T-helper 2 cell treated with Interferon-gamma antibody and Interleukin-4, amounts not matched to agents 5 μg/mL and 100 μg/mL, for 36 hours (primary cell): ENCODE measurements around the gene HACE1.
"Not testable (repeated sequence)": the region's sequence is repeated elsewhere in the genome, so short reads cannot be mapped to it uniquely, and the experiment has no call there.

ENCODE experiments used
- DNase-seq: peaks from one replicate; pipeline ENCODE4 v3.0.0; 2021; ENCODE audit warnings: low spot score
- H3K27ac Mint-ChIP-seq: one replicate; pipeline ENCODE4 v1.8.0; 2021; ENCODE audit warnings: mild to moderate bottlenecking, mixed read lengths
- H3K27me3 Mint-ChIP-seq: one replicate; pipeline ENCODE4 v1.8.0; 2021; ENCODE audit warnings: low read depth, mixed read lengths
- H3K36me3 Mint-ChIP-seq: one replicate; pipeline ENCODE4 v1.8.0; 2021; ENCODE audit warnings: low read depth, mixed read lengths
- H3K4me1 Mint-ChIP-seq: one replicate; pipeline ENCODE4 v1.8.0; 2021; ENCODE audit warnings: low read depth, mixed read lengths
- H3K4me3 Mint-ChIP-seq: one replicate; pipeline ENCODE4 v1.8.0; 2022; ENCODE audit warnings: mild to moderate bottlenecking, moderate library complexity, mixed read lengths
- H3K9me3 Mint-ChIP-seq: one replicate; pipeline ENCODE4 v1.8.0; 2021; ENCODE audit warnings: mixed read lengths

The HACE1 gene

DNA sequence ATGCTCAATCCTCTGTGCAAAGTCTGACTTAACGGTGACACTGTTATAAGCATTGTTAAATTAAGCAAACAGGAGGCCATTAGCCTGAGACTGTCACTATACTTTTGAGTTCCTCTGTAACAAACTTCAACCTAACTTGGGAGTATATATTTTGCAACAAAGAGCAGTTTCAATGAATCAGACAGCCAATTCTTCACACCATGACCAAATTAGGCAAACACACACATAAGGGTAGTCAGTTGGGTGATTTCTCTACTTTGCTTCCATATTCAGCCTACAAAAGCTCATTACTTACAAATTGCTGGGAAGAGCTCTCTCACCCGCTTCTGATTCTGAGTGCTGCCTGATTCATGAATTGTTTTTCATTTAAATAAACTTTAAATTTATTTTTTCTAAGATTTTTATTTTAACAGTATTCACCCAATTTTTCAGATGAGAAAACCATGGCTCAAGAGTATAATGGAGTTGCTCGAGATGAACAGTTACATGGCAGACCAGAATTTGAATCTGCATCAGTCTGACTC is 60.5 kb downstream of the HACE1 start:
- H3K9me3 Mint-ChIP-seq, result peaks cover 10% of the 10 kb centered on the region
- peaks cover 20% of the 10 kb centered on the region for H3K36me3 Mint-ChIP-seq
- H3K4me1 Mint-ChIP-seq, result no peaks in the 10 kb centered on the region
- DNase-seq, result no peak
- H3K27me3 Mint-ChIP-seq, result no peaks in the 10 kb centered on the region
- H3K4me3 Mint-ChIP-seq, result no peak overlapping the region
- H3K27ac Mint-ChIP-seq, result no peak overlapping the region

DNA sequence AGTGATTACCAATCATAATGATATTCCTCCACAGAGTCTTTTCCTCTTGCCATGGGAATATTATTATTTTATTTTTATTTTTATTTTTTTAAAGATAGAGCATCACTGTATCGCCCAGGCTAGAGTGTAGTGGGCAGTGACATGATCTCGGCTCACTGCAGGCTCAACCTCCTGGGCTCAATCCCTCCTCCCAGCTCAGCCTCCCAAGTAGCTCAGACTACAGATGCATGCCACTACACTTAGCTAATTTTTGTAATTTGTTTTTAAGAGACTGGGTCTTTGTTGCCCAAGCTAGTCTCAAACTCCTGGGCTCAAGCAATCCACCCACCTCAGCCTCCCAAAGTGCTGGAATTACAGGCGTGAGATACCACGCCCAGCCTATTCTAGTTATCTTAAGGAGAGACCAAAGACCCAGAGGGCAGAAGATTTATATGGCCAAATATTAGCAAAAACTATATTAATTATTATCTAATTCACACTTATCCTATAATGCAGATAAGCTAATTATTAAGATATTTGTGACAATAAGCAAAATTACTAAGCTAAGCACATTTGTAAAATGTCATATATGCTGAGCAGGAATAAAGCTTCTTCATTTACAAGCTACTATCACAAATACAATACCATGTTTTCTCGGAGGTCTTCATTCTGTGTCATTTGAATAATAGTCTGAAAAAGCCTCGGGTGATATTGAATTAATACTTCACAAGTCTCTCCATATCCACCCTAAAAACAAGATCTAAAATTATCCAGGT is 63.5 kb downstream of the HACE1 start:
- no peak for DNase-seq
- H3K27ac Mint-ChIP-seq, result no peak overlapping the region
- peaks cover 2% of the 10 kb centered on the region for H3K4me1 Mint-ChIP-seq
- no peak overlapping the region for H3K4me3 Mint-ChIP-seq
- H3K27me3 Mint-ChIP-seq, result no peaks in the 10 kb centered on the region
- H3K36me3 Mint-ChIP-seq, result peaks cover 16% of the 10 kb centered on the region
- H3K9me3 Mint-ChIP-seq, result no peaks in the 10 kb centered on the region

DNA sequence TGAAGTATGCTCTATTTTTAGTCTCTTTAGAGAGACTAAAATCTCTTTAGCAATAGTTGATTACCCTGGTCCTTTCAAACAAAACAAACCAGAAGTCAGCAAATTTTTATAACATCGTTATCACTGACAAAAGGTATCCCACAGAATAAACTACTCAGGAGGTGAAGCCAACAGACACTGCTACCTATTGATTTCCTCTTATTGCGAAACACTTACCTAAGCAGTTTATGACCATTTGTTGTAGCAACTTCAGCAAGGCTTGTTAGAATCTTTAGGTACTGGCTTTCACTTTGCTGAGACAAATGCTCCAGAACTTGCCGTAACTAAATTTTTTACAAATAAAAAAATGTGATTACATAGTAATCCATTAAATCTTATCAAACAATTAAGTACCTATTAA is 64.4 kb downstream of the HACE1 start:
- Mint-ChIP-seq H3K4me3 (no peak overlapping the region), H3K36me3 (peaks cover 9% of the 10 kb centered on the region), H3K27ac (no peak overlapping the region), H3K27me3 (no peaks in the 10 kb centered on the region), H3K4me1 (peaks cover 4% of the 10 kb centered on the region), H3K9me3 (no peaks in the 10 kb centered on the region)
- DNase-seq, result no peak

DNA sequence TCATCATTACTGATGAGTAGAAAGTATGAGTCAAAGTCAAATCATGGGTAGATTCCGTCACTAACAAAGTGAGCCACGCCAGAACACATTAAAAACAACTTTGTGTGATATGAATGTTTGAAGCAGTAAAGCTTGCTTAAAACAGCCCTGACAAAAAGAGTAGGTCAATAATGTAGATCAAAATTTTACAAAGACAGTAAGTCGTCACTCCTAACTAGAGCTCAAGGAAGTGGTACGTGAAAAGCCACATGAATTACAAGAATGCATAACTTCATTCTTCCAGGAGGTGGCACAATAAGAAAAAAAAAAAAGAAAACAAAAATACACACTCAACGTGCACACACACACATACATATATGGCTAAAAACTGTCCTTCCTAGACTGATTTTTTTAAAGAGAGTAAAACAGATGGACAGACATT is 69.9 kb downstream of the HACE1 start:
- peaks cover 34% of the 10 kb centered on the region for H3K4me1 Mint-ChIP-seq
- peaks cover 23% of the 10 kb centered on the region for H3K36me3 Mint-ChIP-seq
- H3K9me3 Mint-ChIP-seq, result no peaks in the 10 kb centered on the region
- peak overlapping the region; percentile 90 for H3K27ac Mint-ChIP-seq
- peak; percentile 15 for DNase-seq
- peak overlapping the region; percentile 79 for H3K4me3 Mint-ChIP-seq
- no peaks in the 10 kb centered on the region for H3K27me3 Mint-ChIP-seq

DNA sequence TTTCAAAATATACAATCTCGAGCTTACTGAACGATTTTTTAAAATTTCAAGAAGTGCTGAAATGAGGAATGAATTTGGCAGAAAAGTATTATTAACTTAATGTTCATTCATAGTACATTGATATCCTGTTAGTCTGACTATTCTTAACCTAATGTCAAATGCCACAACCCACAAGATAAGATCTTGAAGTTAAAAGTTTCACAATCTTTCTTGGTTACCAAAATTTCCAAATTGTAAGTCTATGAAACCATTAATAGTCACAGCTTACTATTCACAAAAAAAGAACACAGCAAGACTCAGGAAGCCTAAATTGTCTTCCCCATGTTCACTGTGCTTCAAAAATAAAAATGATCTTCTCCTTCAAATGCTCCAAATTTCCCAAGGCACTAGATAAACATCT is 71.3 kb downstream of the HACE1 start:
- DNase-seq, result no peak
- Mint-ChIP-seq H3K27ac (peak overlapping the region; percentile 69), H3K4me1 (peaks cover 41% of the 10 kb centered on the region), H3K4me3 (peak overlapping the region; percentile 57), H3K36me3 (peaks cover 25% of the 10 kb centered on the region), H3K27me3 (no peaks in the 10 kb centered on the region), H3K9me3 (no peaks in the 10 kb centered on the region)

DNA sequence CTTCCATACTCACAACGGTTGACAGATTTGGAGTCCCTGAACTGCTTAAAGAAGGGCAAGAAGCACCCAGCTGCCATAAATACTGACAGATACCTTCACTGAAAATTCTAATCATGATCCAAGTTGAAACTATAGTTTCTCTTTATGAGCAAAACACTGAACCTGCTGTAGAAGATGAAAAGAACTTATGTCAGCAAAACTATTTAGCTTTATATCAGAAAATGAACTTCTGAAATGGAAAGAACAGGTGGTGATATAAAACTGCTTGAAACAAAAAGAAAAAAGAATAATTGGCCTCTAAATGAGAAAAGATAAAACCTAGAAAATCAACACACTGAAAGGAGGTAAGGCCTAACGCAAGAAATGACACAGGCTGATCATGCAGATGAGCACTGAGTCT is 72.4 kb downstream of the HACE1 start:
- peak overlapping the region; percentile 56 for H3K27ac Mint-ChIP-seq
- no peak for DNase-seq
- H3K4me3 Mint-ChIP-seq, result peak overlapping the region; percentile 41
- H3K36me3 Mint-ChIP-seq, result peaks cover 29% of the 10 kb centered on the region
- no peaks in the 10 kb centered on the region for H3K27me3 Mint-ChIP-seq
- no peaks in the 10 kb centered on the region for H3K9me3 Mint-ChIP-seq
- peaks cover 43% of the 10 kb centered on the region for H3K4me1 Mint-ChIP-seq

DNA sequence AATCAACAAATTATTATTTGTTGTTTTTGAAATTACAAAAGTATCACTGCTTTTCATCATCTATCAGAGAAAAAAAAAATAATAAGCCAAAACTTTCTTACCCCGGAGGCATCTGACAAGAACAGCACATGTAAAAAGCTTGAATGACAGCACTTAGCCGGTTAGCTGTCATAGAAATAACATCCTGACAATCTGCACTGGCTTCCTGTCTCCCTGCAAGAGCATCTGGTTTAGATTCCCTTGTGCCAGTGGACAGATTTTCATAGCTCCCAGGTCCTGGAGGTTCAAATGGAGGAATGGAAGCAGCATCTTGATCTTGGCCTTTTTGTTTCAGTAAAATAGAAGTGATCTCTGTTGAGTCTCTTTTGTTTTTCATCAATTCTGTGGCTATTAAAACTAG is 74.8 kb downstream of the HACE1 start:
- H3K4me3 Mint-ChIP-seq, result no peak overlapping the region
- no peak for DNase-seq
- H3K27me3 Mint-ChIP-seq, result no peaks in the 10 kb centered on the region
- peaks cover 40% of the 10 kb centered on the region for H3K36me3 Mint-ChIP-seq
- peaks cover 38% of the 10 kb centered on the region for H3K4me1 Mint-ChIP-seq
- no peak overlapping the region for H3K27ac Mint-ChIP-seq
- H3K9me3 Mint-ChIP-seq, result no peaks in the 10 kb centered on the region

DNA sequence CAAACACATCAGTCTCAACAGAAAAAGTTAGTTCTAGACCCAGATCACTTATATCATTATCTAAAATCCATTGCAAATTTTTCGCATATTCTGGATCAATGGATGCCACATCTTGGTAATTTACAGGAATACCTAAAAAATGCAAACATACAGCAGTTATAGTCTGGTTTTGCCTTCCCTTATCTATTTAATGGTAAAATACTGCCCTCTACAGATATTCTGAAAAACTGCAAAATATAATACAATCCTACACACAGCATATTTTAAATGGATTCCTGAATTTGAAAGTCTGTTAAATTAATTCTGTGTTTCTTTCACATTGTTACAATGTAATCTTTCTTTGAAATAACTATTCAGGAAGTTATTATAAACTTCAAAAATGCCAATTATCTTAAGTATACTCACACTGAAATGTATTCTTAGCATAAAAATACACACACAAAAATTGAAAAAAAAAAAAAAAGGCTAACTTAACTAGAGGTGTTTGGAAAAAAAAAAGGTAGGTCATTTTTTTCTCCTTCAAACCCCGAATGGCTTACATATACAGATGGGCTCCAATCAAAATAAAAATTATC is 88.4 kb downstream of the HACE1 start:
- Mint-ChIP-seq H3K4me1 (peaks cover 9% of the 10 kb centered on the region), H3K36me3 (peaks cover 10% of the 10 kb centered on the region), H3K9me3 (no peaks in the 10 kb centered on the region), H3K27me3 (no peaks in the 10 kb centered on the region), H3K4me3 (no peak overlapping the region), H3K27ac (no peak overlapping the region)
- no peak for DNase-seq

DNA sequence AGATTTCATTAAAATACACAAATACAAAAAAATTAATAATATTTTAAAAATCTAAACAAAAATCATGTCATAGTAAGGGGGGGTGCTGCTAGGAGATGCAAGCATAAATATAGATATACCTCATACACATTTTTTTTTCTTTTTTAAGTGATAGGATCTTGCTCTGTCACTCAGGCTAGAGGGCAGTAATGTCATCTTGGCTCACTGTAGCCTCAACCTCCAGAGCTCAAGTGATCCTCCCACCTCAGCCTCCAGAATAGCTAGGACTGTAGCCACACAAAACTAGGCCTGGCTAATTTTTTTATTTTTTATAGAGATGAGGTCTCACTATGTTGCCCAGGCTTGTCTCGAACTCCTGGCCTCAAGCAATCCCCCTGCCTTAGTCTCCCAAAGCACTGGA is 90.8 kb downstream of the HACE1 start:
- H3K36me3 Mint-ChIP-seq, result peaks cover 16% of the 10 kb centered on the region
- DNase-seq, result no peak
- H3K27ac Mint-ChIP-seq, result no peak overlapping the region
- no peaks in the 10 kb centered on the region for H3K9me3 Mint-ChIP-seq
- peaks cover 9% of the 10 kb centered on the region for H3K4me1 Mint-ChIP-seq
- no peaks in the 10 kb centered on the region for H3K27me3 Mint-ChIP-seq
- no peak overlapping the region for H3K4me3 Mint-ChIP-seq

DNA sequence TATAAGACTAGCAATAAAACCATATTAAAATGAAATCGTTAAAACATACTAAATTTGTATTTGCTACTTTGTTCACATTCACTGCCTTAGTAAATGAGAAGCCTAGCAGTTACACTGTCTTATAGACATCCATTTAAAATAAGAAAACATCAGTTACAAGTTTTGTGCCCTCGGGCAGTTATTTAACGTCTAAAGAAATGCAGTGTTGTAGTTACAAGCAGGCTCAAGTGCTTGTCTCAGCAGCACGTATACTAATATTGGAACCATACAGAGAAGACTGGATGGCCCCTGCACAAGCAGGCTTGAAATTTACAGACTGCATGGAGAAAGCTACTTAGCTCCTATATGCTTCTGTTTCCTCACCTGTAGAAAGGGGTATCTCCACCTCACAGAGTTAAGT is 93.1 kb downstream of the HACE1 start:
- DNase-seq, result no peak
- Mint-ChIP-seq H3K4me1 (peaks cover 9% of the 10 kb centered on the region), H3K9me3 (peaks cover 5% of the 10 kb centered on the region), H3K27ac (no peak overlapping the region), H3K27me3 (no peaks in the 10 kb centered on the region), H3K36me3 (peaks cover 23% of the 10 kb centered on the region), H3K4me3 (no peak overlapping the region)

DNA sequence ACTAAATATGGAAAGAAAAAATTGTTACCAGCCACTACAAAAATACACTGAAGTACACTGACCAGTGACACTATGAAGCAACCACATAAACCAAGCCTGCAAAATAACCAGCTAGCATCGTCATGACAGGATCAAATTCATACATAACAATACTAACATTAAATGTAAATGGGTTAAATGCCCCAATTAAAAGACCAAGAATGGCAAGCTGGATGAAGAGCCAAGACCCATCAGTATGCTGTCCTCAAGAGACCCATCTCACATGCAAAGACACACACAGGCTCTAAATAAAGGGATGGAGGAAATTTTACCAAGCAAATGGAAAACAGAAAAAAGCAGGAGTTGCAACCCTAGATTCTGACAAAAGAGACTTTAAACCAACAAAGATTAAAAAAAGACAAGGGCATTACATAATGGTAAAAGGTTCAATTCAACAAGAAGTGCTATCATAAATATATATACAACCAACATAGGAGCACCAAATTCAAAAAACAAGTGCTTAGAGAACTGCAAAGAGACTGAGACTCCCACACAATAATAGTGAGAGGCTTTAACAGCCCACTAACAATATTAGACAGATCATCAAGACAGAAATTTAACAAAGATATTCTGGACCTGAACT is 104.8 kb downstream of the HACE1 start:
- H3K36me3 Mint-ChIP-seq, result peaks cover 58% of the 10 kb centered on the region
- peaks cover 2% of the 10 kb centered on the region for H3K4me1 Mint-ChIP-seq
- no peak overlapping the region for H3K4me3 Mint-ChIP-seq
- no peak overlapping the region for H3K27ac Mint-ChIP-seq
- H3K27me3 Mint-ChIP-seq, result no peaks in the 10 kb centered on the region
- H3K9me3 Mint-ChIP-seq, result peaks cover 46% of the 10 kb centered on the region
- DNase-seq, result no peak

DNA sequence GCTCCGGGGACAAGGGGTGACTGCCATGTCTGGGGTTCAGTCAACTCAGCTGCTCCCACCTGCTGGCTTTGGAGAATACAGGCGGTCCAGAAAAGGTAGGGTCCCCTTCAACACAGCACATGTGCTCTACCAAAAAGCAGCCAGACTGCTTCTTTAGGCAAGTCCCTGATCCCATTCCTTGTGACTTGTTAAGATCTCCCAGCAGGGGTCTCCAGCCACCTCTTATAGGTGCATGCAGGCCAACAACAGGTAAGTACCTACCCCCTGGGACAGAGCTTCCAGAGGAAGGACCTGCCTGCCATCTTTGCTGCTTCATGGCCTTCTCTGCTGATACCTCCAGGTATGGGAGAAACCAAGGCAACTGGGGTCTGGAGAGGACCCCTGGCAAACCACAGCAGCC is 106.5 kb downstream of the HACE1 start:
- Mint-ChIP-seq H3K27ac (no peak overlapping the region), H3K9me3 (peaks cover 33% of the 10 kb centered on the region), H3K27me3 (no peaks in the 10 kb centered on the region), H3K4me1 (no peaks in the 10 kb centered on the region), H3K36me3 (peaks cover 47% of the 10 kb centered on the region), H3K4me3 (no peak overlapping the region)
- DNase-seq, result no peak

DNA sequence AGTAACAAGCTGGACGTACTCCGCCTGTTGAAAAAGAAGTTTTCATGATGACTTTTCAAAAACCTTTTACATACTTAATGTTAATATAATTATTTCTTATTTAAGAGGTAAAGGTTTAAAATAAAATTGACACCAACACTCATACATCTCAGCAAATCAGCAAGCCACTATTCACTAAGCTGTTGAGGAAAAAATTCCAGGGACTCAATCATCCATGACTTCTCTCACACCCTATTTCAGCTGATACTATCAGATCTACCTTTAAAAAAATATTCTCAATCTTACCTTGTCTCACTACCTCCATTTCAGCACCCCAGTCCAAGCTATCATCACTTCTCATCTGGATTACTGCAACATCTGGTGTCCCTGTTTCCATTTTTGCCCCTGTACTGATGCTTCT is 109.3 kb downstream of the HACE1 start:
- DNase-seq, result no peak
- peaks cover 26% of the 10 kb centered on the region for H3K36me3 Mint-ChIP-seq
- H3K4me1 Mint-ChIP-seq, result no peaks in the 10 kb centered on the region
- H3K4me3 Mint-ChIP-seq, result no peak overlapping the region
- no peak overlapping the region for H3K27ac Mint-ChIP-seq
- H3K9me3 Mint-ChIP-seq, result peaks cover 15% of the 10 kb centered on the region
- H3K27me3 Mint-ChIP-seq, result no peaks in the 10 kb centered on the region

DNA sequence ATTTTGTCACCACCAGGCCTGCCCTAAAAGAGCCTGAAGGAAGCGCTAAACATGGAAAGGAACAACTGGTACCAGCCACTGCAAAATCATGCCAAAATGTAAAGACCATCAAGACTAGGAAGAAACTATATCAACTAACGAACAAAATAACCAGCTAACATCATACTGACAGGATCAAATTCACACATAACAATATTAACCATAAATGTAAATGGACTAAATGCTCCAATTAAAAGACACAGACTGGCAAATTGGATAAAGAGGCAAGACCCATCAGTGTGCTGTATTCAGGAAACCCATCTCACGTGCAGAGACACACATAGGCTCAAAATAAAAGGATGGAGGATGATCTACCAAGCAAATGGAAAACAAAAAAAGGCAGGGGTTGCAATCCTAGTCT is 120.6 kb downstream of the HACE1 start:
- H3K9me3 Mint-ChIP-seq, DNase-seq, H3K4me1 Mint-ChIP-seq, H3K36me3 Mint-ChIP-seq, H3K4me3 Mint-ChIP-seq, H3K27me3 Mint-ChIP-seq, H3K27ac Mint-ChIP-seq: not testable (repeated sequence)
